Testis (tissue), 3 donors: Measurements from ENCODE around the gene FANCE. TPM values are rescaled to one million over a fixed set of nuclear protein-coding genes. Genes with fewer than 3 reads are reported as not detected.

Source experiments
- DNase-seq: peaks from one replicate; pipeline ENCODE4 v3.0.0-alpha.2; 2019
- H3K27ac ChIP-seq, 2 donors: fragments of 200-600 bp; sonication (generic); one replicate each; pipeline ENCODE4 v1.5.1; 2019
- H3K27me3 ChIP-seq: fragments of 200-600 bp; sonication (generic); one replicate; pipeline ENCODE4 v1.5.1; 2019
- H3K36me3 ChIP-seq: fragments of 200-600 bp; sonication (generic); one replicate; pipeline ENCODE4 v1.5.1; 2017; ENCODE audit warnings: low read depth; ENCODE audit errors: missing control alignments
- H3K4me1 ChIP-seq: fragments of 200-600 bp; sonication (generic); one replicate; pipeline ENCODE4 v1.5.1; 2019
- H3K4me3 ChIP-seq, 2 donors: fragments of 200-600 bp; sonication (generic); one replicate each; pipeline ENCODE4 v1.5.1; 2017 to 2019
- H3K9me3 ChIP-seq: fragments of 200-600 bp; sonication (generic); one replicate; pipeline ENCODE4 v1.5.1; 2017
- POLR2A ChIP-seq: fragments of 450-650 bp; IDR thresholded peaks from one replicate; pipeline ENCODE4 v1.6.1; 2017; ENCODE audit warnings: antibody characterized with exemption, mild to moderate bottlenecking, moderate library complexity
- WGBS, 2 donors: methylation state at CpG; one replicate each; pipeline ENCODE4 v1.1.5; 2018; 5-methylcytosine and 5-hydroxymethylcytosine counted together
- intact Hi-C: fragments of 100-400 bp; cut with DNase I; formaldehyde crosslinking; loops from one replicate; pipeline ENCODE4 v1.15.1; 2023; ENCODE audit warnings: low total_unique reads
- polyA plus RNA-seq: library from polyadenylated mRNA; stranded (reverse); fragments of 350-450 nt; fragmentation: Illumina TruSeq; extraction: RNeasy Lipid Tissue Mini Kit (QIAGEN cat#74804); gene quantifications from one replicate; pipeline ENCODE4 v1.2.3, GENCODE V29; 2014; ENCODE audit warnings: low read depth, low replicate concordance; ENCODE audit not compliant: insufficient read depth
- total RNA-seq, 2 donors: library from RNA; depleted of rRNA; stranded (reverse); fragments of >200 nt; gene quantifications; one replicate each; pipeline ENCODE4 v1.2.3, GENCODE V29; 2016
- TF ChIP-seq, protein P1 (sequence below), 3 experiments: fragments of 450-650 bp in 2 of 3; fragments of 200-600 bp in 1 of 3; sonication (generic) in 1 of 3; IDR thresholded peaks; one replicate each; pipeline ENCODE4 v1.5.1; 2016 to 2019; ENCODE audit warnings: antibody characterized with exemption in 3 of 3, mild to moderate bottlenecking in 2 of 3, moderate library complexity in 1 of 3

Gene FANCE
- total and polyA plus RNA-seq, 3 donors from 2014 or later: 14.1 to 18.0 (median 15.0) TPM

- 88 to 93% methylated on average over 1 of the region's 1 CpG for WGBS, 2 donors
- Histone ChIP-seq H3K27me3 (no peaks in the 10 kb centered on the region), H3K4me1 (peaks cover 68% of the 10 kb centered on the region), H3K9me3 (no peaks in the 10 kb centered on the region), H3K27ac (peak overlapping the region; percentile 84 to 93), H3K36me3 (no peaks in the 10 kb centered on the region), H3K4me3 (no peak overlapping the region)
- DNase-seq: no peak
- TF ChIP-seq POLR2A: no peak
- TF ChIP-seq, protein P1, sequence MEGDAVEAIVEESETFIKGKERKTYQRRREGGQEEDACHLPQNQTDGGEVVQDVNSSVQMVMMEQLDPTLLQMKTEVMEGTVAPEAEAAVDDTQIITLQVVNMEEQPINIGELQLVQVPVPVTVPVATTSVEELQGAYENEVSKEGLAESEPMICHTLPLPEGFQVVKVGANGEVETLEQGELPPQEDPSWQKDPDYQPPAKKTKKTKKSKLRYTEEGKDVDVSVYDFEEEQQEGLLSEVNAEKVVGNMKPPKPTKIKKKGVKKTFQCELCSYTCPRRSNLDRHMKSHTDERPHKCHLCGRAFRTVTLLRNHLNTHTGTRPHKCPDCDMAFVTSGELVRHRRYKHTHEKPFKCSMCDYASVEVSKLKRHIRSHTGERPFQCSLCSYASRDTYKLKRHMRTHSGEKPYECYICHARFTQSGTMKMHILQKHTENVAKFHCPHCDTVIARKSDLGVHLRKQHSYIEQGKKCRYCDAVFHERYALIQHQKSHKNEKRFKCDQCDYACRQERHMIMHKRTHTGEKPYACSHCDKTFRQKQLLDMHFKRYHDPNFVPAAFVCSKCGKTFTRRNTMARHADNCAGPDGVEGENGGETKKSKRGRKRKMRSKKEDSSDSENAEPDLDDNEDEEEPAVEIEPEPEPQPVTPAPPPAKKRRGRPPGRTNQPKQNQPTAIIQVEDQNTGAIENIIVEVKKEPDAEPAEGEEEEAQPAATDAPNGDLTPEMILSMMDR (IDR thresholded peaks at IDR 0.05): no peak
- intact Hi-C loops: no loop called here
Observed at GRCh38 chr6:35489066-35489465, 36.9 kb downstream of the FANCE start.

DNA sequence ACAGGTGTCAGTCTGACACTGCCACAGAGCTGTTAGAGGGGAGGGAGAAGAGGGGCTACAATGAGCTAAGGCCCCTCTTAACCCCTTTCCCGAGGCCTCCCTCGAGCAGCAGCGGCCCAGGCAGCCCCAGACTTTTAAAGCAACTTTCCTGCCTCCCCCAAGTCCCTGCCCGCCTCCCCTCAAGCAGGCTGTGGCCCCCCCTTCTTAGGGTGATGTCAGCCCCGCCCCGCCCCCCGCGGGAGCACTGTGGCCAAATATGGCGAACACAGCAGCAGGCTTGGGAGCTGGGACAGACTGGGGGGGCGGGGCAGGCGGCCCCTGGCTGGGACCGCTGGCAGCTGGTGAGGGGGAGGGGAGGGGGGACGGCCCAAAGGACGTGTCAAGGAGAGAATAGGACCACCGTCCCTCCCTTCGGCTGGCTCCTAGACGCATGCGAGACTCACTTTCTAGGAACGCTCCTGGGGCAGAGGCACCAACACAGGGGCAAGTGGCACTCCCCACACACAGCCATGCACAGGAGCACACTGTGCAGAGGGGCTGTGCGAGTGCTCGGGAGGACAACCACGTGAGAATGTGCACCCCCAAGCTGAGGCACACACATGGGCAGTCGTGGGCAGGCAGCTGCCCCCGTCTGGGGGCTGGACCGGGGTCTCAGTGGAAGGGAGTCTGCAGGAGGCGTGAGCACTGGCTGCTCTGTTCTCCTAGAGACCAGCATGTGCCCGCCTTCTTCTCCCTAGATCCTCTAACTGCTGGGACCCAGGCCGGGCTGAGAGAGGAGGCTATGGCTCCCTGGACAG, 38.1 kb downstream of the FANCE start:
- peak; percentile 80 for DNase-seq
- WGBS, 2 donors: 35 to 36% methylated on average over 12 to 23 of the region's 28 CpGs
- intact Hi-C loops: no loop called here

GRCh38 chr6:35490821-35491557, 38.9 kb downstream of the FANCE start:
- no peak for DNase-seq
- H3K4me1 ChIP-seq: peaks cover 73% of the 10 kb centered on the region
- H3K9me3 ChIP-seq: no peaks in the 10 kb centered on the region
- TF ChIP-seq, protein P1 (IDR thresholded peaks at IDR 0.05): no peak
- TF ChIP-seq POLR2A: no peak
- intact Hi-C loops: no loop called here
- peak overlapping the region; percentile 84 to 93 for H3K27ac ChIP-seq
- no peaks in the 10 kb centered on the region for H3K36me3 ChIP-seq
- 53 to 64% methylated on average over 8 of the region's 8 CpGs for WGBS, 2 donors
- H3K4me3 ChIP-seq: no peak overlapping the region
- no peaks in the 10 kb centered on the region for H3K27me3 ChIP-seq

More for the DNA sequence above, 38.1 kb downstream of the FANCE start:
- Histone ChIP-seq H3K36me3 (no peaks in the 10 kb centered on the region), H3K9me3 (no peaks in the 10 kb centered on the region), H3K4me1 (peaks cover 73% of the 10 kb centered on the region), H3K4me3 (no peak overlapping the region), H3K27me3 (no peaks in the 10 kb centered on the region), H3K27ac (peak overlapping the region; percentile 84 to 93)
- TF ChIP-seq, protein P1 (IDR thresholded peaks at IDR 0.05): no peak
- no peak for TF ChIP-seq POLR2A

DNA sequence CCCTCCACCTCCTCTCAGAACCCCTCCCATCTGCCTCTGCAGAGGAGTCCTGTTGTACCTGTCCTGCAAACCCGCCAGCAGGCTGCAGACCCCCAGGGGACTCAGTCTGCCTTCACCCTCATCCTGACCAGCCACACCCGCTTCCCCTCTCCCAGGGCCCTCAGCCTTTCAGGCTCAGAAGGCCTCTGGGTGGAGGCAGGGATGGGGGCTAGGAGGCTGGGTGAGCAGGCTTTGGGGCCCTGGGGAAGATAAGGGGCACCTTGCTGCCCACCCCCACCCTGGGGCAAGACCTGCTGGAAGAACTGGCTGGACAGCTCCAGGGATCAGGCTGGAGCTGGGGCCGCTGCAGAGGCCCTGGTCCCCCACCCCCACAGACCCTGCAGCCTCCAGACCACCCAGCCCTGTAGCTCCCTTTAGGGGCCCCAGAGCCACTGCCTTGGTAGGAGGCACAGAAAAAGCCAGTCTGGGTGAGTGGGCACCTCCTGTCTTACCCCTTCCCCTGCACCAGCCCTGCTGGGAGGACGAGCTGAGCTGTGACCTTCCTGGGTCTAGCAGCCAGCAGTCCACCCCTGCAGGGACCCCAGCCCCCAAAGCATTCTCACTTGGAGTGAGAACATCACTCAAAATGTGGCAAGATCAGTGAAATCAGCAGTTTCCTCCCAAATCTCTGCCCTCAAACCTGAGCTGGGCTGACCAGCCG, 39.6 kb downstream of the FANCE start:
- no peaks in the 10 kb centered on the region for H3K36me3 ChIP-seq
- WGBS, 2 donors: 43 to 72% methylated on average over 1 to 4 of the region's 5 CpGs
- intact Hi-C loops: no loop called here
- H3K27me3 ChIP-seq: no peaks in the 10 kb centered on the region
- TF ChIP-seq, protein P1 (IDR thresholded peaks at IDR 0.05): no peak
- no peak for TF ChIP-seq POLR2A
- no peak overlapping the region for H3K4me3 ChIP-seq
- no peaks in the 10 kb centered on the region for H3K9me3 ChIP-seq
- peak overlapping the region; percentile 84 to 93 for H3K27ac ChIP-seq
- peaks cover 66% of the 10 kb centered on the region for H3K4me1 ChIP-seq
- no peak for DNase-seq
